ENCODE measurements around the gene CER1.

The CER1 gene

GRCh38 chr9:14744768-14745167 lies 22.2 kb upstream of the CER1 start:
- Mint-ChIP-seq H3K4me3 (no peak overlapping the region), H3K27me3 (ENCODE audit: low read depth) (peaks cover 21% of the 10 kb centered on the region), H3K27ac (no peak overlapping the region), H3K4me1 (ENCODE audit: low read depth) (peaks cover under 1% of the 10 kb centered on the region), H3K36me3 (ENCODE audit: low read depth) (no peaks in the 10 kb centered on the region), H3K9me3 (no peaks in the 10 kb centered on the region)

GRCh38 chr9:14741369-14741768 lies 18.8 kb upstream of the CER1 start:
- no peak overlapping the region for H3K27ac Mint-ChIP-seq
- H3K4me1 Mint-ChIP-seq (ENCODE audit: low read depth), result no peaks in the 10 kb centered on the region
- H3K27me3 Mint-ChIP-seq (ENCODE audit: low read depth), result peaks cover 6% of the 10 kb centered on the region
- no peaks in the 10 kb centered on the region for H3K9me3 Mint-ChIP-seq
- H3K4me3 Mint-ChIP-seq, result no peak overlapping the region
- H3K36me3 Mint-ChIP-seq (ENCODE audit: low read depth), result no peaks in the 10 kb centered on the region

- Mint-ChIP-seq H3K9me3 (no peaks in the 10 kb centered on the region), H3K27me3 (ENCODE audit: low read depth) (peaks cover 4% of the 10 kb centered on the region), H3K27ac (no peak overlapping the region), H3K36me3 (ENCODE audit: low read depth) (no peaks in the 10 kb centered on the region), H3K4me3 (no peak overlapping the region), H3K4me1 (ENCODE audit: low read depth) (no peaks in the 10 kb centered on the region)
Measured at GRCh38 chr9:14733133-14733532, 10.6 kb upstream of the CER1 start.

- Mint-ChIP-seq H3K27me3 (ENCODE audit: low read depth) (peaks cover 11% of the 10 kb centered on the region), H3K4me1 (ENCODE audit: low read depth) (no peaks in the 10 kb centered on the region), H3K4me3 (no peak overlapping the region), H3K9me3 (no peaks in the 10 kb centered on the region), H3K36me3 (ENCODE audit: low read depth) (no peaks in the 10 kb centered on the region), H3K27ac (no peak overlapping the region)
Measured at GRCh38 chr9:14731294-14731981, 8.9 kb upstream of the CER1 start.

- Mint-ChIP-seq H3K4me1 (ENCODE audit: low read depth) (no peaks in the 10 kb centered on the region), H3K4me3 (no peak overlapping the region), H3K9me3 (no peaks in the 10 kb centered on the region), H3K27ac (no peak overlapping the region), H3K27me3 (ENCODE audit: low read depth) (peaks cover 11% of the 10 kb centered on the region), H3K36me3 (ENCODE audit: low read depth) (no peaks in the 10 kb centered on the region)
Measured at GRCh38 chr9:14730461-14730898, 7.9 kb upstream of the CER1 start.

GRCh38 chr9:14723301-14723700 lies 768 bp upstream of the CER1 start:
- no peaks in the 10 kb centered on the region for H3K36me3 Mint-ChIP-seq (ENCODE audit: low read depth)
- H3K4me1 Mint-ChIP-seq (ENCODE audit: low read depth), result no peaks in the 10 kb centered on the region
- no peak overlapping the region for H3K4me3 Mint-ChIP-seq
- no peaks in the 10 kb centered on the region for H3K9me3 Mint-ChIP-seq
- peaks cover 14% of the 10 kb centered on the region for H3K27me3 Mint-ChIP-seq (ENCODE audit: low read depth)
- no peak overlapping the region for H3K27ac Mint-ChIP-seq

- Mint-ChIP-seq H3K9me3 (no peaks in the 10 kb centered on the region), H3K36me3 (ENCODE audit: low read depth) (no peaks in the 10 kb centered on the region), H3K27ac (no peak overlapping the region), H3K4me3 (no peak overlapping the region), H3K4me1 (ENCODE audit: low read depth) (no peaks in the 10 kb centered on the region), H3K27me3 (ENCODE audit: low read depth) (peaks cover 9% of the 10 kb centered on the region)
Measured at GRCh38 chr9:14719231-14719923, 3.2 kb downstream of the CER1 start.

- peaks cover 12% of the 10 kb centered on the region for H3K27me3 Mint-ChIP-seq (ENCODE audit: low read depth)
- H3K27ac Mint-ChIP-seq, result no peak overlapping the region
- H3K4me1 Mint-ChIP-seq (ENCODE audit: low read depth), result no peaks in the 10 kb centered on the region
- H3K9me3 Mint-ChIP-seq, result no peaks in the 10 kb centered on the region
- H3K4me3 Mint-ChIP-seq, result no peak overlapping the region
- H3K36me3 Mint-ChIP-seq (ENCODE audit: low read depth), result no peaks in the 10 kb centered on the region
Measured at GRCh38 chr9:14715102-14715501, 7.4 kb downstream of the CER1 start.

- Mint-ChIP-seq H3K27ac (no peak overlapping the region), H3K36me3 (ENCODE audit: low read depth) (no peaks in the 10 kb centered on the region), H3K4me3 (no peak overlapping the region), H3K27me3 (ENCODE audit: low read depth) (peaks cover 6% of the 10 kb centered on the region), H3K9me3 (no peaks in the 10 kb centered on the region), H3K4me1 (ENCODE audit: low read depth) (no peaks in the 10 kb centered on the region)
Measured at GRCh38 chr9:14713187-14713767, 9.3 kb downstream of the CER1 start.

- H3K4me1 Mint-ChIP-seq (ENCODE audit: low read depth), result no peaks in the 10 kb centered on the region
- no peak overlapping the region for H3K27ac Mint-ChIP-seq
- H3K9me3 Mint-ChIP-seq, result peaks cover 16% of the 10 kb centered on the region
- H3K36me3 Mint-ChIP-seq (ENCODE audit: low read depth), result no peaks in the 10 kb centered on the region
- H3K4me3 Mint-ChIP-seq, result no peak overlapping the region
- H3K27me3 Mint-ChIP-seq (ENCODE audit: low read depth), result peaks cover 8% of the 10 kb centered on the region
Measured at GRCh38 chr9:14710804-14711203, 11.7 kb downstream of the CER1 start.

GRCh38 chr9:14706530-14707140 lies 15.9 kb downstream of the CER1 start:
- no peak overlapping the region for H3K4me3 Mint-ChIP-seq
- no peaks in the 10 kb centered on the region for H3K4me1 Mint-ChIP-seq (ENCODE audit: low read depth)
- H3K27me3 Mint-ChIP-seq (ENCODE audit: low read depth), result peaks cover 16% of the 10 kb centered on the region
- peaks cover 27% of the 10 kb centered on the region for H3K9me3 Mint-ChIP-seq
- H3K27ac Mint-ChIP-seq, result no peak overlapping the region
- no peaks in the 10 kb centered on the region for H3K36me3 Mint-ChIP-seq (ENCODE audit: low read depth)

GRCh38 chr9:14705079-14705478 lies 17.5 kb downstream of the CER1 start:
- no peak overlapping the region for H3K4me3 Mint-ChIP-seq
- peaks cover 27% of the 10 kb centered on the region for H3K9me3 Mint-ChIP-seq
- H3K27me3 Mint-ChIP-seq (ENCODE audit: low read depth), result peaks cover 12% of the 10 kb centered on the region
- no peaks in the 10 kb centered on the region for H3K36me3 Mint-ChIP-seq (ENCODE audit: low read depth)
- no peak overlapping the region for H3K27ac Mint-ChIP-seq
- no peaks in the 10 kb centered on the region for H3K4me1 Mint-ChIP-seq (ENCODE audit: low read depth)

GRCh38 chr9:14704281-14704680 lies 18.3 kb downstream of the CER1 start:
- H3K4me1 Mint-ChIP-seq (ENCODE audit: low read depth), result no peaks in the 10 kb centered on the region
- H3K27ac Mint-ChIP-seq, result no peak overlapping the region
- H3K27me3 Mint-ChIP-seq (ENCODE audit: low read depth), result peaks cover 12% of the 10 kb centered on the region
- H3K4me3 Mint-ChIP-seq, result no peak overlapping the region
- peaks cover 27% of the 10 kb centered on the region for H3K9me3 Mint-ChIP-seq
- H3K36me3 Mint-ChIP-seq (ENCODE audit: low read depth), result no peaks in the 10 kb centered on the region

- Mint-ChIP-seq H3K4me3 (no peak overlapping the region), H3K4me1 (ENCODE audit: low read depth) (no peaks in the 10 kb centered on the region), H3K36me3 (ENCODE audit: low read depth) (no peaks in the 10 kb centered on the region), H3K27me3 (ENCODE audit: low read depth) (peaks cover 17% of the 10 kb centered on the region), H3K27ac (no peak overlapping the region), H3K9me3 (peaks cover 22% of the 10 kb centered on the region)
Measured at GRCh38 chr9:14702200-14702720, 20.3 kb downstream of the CER1 start.

All from T-helper 1 cell treated with Interleukin-12 subunit alpha and Interleukin-12 subunit beta and Interleukin-4 antibody, amounts not matched to agents 30 μg/mL and 1 μg/mL, for 36 hours (primary cell).